Effector memory CD8-positive, alpha-beta T cell (primary cell): ENCODE data around the gene SHISA6.

Experiments
- ATAC-seq: fragments of 150-1000 bp; cut with Tn5 transposase; replicated peaks from 2 replicates; pipeline ENCODE4 v1.10.0; 2021; ENCODE audit warnings: mild to moderate bottlenecking, moderate library complexity
- DNase-seq, 3 experiments: peaks; one replicate each; pipeline ENCODE4 v3.0.0; 2021
- H3K27ac Mint-ChIP-seq, 2 donors: one replicate each; pipeline ENCODE4 v1.8.0; 2022; ENCODE audit warnings: mild to moderate bottlenecking in 2 of 2, mixed read lengths in 2 of 2, moderate library complexity in 2 of 2
- H3K27me3 Mint-ChIP-seq, 2 donors: one replicate each; pipeline ENCODE4 v1.8.0; 2022; ENCODE audit warnings: mixed read lengths in 2 of 2
- H3K36me3 Mint-ChIP-seq: one replicate; pipeline ENCODE4 v1.8.0; 2022; ENCODE audit warnings: mild to moderate bottlenecking, moderate library complexity, mixed read lengths; ENCODE audit not compliant: insufficient read depth
- H3K4me1 Mint-ChIP-seq, 2 donors: one replicate each; pipeline ENCODE4 v1.8.0; 2022; ENCODE audit warnings: low read depth in 2 of 2, mixed read lengths in 2 of 2
- H3K4me3 Mint-ChIP-seq, 2 donors: one replicate each; pipeline ENCODE4 v1.8.0; 2022; ENCODE audit warnings: mild to moderate bottlenecking in 2 of 2, mixed read lengths in 2 of 2, moderate library complexity in 2 of 2
- H3K9me3 Mint-ChIP-seq, 2 donors: one replicate each; pipeline ENCODE4 v1.8.0; 2022; ENCODE audit warnings: mixed read lengths in 2 of 2

The SHISA6 gene

GRCh38 chr17:11486868-11487310 is 245.9 kb downstream of the SHISA6 start:
- Mint-ChIP-seq H3K36me3 (peaks cover 3% of the 10 kb centered on the region), H3K9me3 (peaks cover 0 to 2% of the 10 kb centered on the region in 2 donors), H3K27me3 (no peaks in the 10 kb centered on the region), H3K27ac (no peak overlapping the region), H3K4me1 (no peaks in the 10 kb centered on the region), H3K4me3 (no peak overlapping the region)
- no peak for DNase-seq
- no peak for ATAC-seq

- H3K27ac Mint-ChIP-seq = no peak overlapping the region
- DNase-seq (no peak), ATAC-seq (no peak)
- H3K36me3 Mint-ChIP-seq = peaks cover 3% of the 10 kb centered on the region
- H3K4me1 Mint-ChIP-seq = no peaks in the 10 kb centered on the region
- no peak overlapping the region for H3K4me3 Mint-ChIP-seq
- peaks cover 0 to 2% of the 10 kb centered on the region in 2 donors for H3K9me3 Mint-ChIP-seq
- H3K27me3 Mint-ChIP-seq = no peaks in the 10 kb centered on the region
Observed at GRCh38 chr17:11487469-11487868, 246.5 kb downstream of the SHISA6 start.

GRCh38 chr17:11488407-11488806 is 247.4 kb downstream of the SHISA6 start:
- Mint-ChIP-seq H3K4me1 (no peaks in the 10 kb centered on the region), H3K4me3 (no peak overlapping the region), H3K9me3 (peaks cover 0 to 2% of the 10 kb centered on the region in 2 donors), H3K36me3 (peaks cover 3% of the 10 kb centered on the region), H3K27me3 (no peaks in the 10 kb centered on the region), H3K27ac (no peak overlapping the region)
- DNase-seq = no peak
- ATAC-seq = no peak

DNA sequence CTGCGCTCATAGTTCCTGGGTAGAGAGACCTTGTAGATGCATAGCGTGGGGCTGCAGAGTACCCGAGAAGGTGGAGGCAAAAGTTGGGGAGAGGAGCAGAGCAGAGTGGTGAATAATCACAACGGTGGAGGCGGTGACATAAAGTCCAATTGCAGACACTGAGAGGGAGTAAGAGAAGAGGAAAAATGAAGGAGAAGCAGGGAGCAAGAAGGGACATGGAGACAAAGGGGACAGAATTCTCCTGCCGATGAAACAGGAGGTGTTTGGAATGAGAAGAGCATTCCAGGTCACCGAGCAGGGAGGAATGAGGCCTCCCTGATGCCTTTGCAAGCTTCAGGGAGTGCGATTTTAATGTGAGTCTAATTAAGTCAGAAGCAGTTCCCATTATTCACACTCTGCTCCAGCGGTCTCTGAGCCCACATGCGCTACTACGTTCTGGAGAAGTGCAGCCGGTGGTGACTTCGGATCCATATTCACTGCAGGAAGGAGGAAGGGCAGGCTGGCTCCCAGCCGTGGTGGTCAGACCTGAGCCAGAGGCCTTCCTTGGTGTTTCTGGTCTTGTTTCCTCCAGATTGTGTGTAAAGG is 249.2 kb downstream of the SHISA6 start:
- H3K9me3 Mint-ChIP-seq = peaks cover 0 to 6% of the 10 kb centered on the region in 2 donors
- no peaks in the 10 kb centered on the region for H3K27me3 Mint-ChIP-seq
- no peak overlapping the region for H3K27ac Mint-ChIP-seq
- H3K36me3 Mint-ChIP-seq = peaks cover 3% of the 10 kb centered on the region
- no peak for DNase-seq
- no peak overlapping the region for H3K4me3 Mint-ChIP-seq
- H3K4me1 Mint-ChIP-seq = no peaks in the 10 kb centered on the region
- no peak for ATAC-seq

DNA sequence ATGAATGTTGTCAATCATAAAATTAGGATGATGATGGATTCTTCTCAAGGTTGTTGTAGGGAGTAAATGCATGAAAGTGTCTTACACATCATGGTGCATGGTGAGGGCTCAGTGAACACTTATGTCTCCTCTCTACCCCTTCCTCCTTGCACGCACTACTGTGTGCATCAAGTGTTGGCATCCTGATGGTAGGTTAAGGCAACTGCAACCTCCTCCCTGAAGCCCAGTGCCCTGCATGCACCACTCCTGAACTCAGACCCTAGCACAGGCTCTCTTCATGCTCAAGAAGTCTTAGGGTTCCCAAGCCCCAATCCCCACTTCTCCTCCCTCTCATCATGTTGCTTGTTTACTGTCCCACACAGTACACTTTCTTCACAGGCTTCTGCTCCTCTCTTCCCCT is 251.5 kb downstream of the SHISA6 start:
- Mint-ChIP-seq H3K27ac (no peak overlapping the region), H3K36me3 (peaks cover 3% of the 10 kb centered on the region), H3K9me3 (peaks cover 6 to 7% of the 10 kb centered on the region in 2 donors), H3K4me1 (no peaks in the 10 kb centered on the region), H3K4me3 (no peak overlapping the region), H3K27me3 (no peaks in the 10 kb centered on the region)
- no peak for ATAC-seq
- DNase-seq = no peak

DNA sequence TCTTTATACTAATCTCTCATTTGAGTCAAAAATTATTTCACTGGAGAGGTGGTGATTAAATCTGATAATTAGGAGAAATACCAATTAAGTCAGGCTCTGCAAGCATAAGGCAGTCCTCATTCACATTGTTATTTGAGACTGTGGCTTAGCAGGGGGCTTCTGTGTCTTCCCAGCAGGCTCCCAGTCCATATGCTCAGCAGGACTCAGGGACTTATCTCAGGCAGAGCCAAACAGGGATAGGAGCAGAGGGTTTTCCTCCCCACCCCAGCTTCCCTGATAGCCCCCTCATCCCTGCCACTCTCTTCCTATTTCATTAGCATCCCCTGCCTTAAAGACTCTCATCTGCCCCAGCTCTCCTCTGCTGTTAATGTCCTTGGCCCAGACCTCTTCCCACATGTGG is 252.9 kb downstream of the SHISA6 start:
- Mint-ChIP-seq H3K36me3 (peaks cover 3% of the 10 kb centered on the region), H3K9me3 (peaks cover 10 to 12% of the 10 kb centered on the region in 2 donors), H3K4me1 (no peaks in the 10 kb centered on the region), H3K4me3 (no peak overlapping the region), H3K27ac (no peak overlapping the region), H3K27me3 (no peaks in the 10 kb centered on the region)
- ATAC-seq (no peak), DNase-seq (no peak)

DNA sequence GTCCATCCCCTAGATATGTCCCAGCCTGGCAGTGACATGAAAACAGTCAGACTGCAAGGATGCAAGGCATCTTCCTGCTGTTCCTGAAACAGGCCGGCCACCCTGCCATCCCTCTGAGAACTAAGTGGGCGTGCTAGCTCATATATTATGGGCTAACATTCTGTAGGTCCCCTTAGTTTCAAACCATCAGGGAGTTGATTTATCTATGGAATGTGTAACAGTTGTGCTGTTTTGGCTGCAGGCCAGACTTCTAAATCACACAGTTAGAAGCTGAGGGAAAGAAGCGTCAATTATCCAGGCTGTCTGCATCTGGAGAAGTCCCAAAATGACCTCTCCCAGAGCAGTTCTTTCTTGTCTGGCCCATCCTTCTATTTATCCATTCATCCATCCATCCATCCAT is 254.6 kb downstream of the SHISA6 start:
- ATAC-seq (no peak), DNase-seq (no peak)
- H3K4me1 Mint-ChIP-seq = no peaks in the 10 kb centered on the region
- peaks cover 8 to 12% of the 10 kb centered on the region in 2 donors for H3K9me3 Mint-ChIP-seq
- no peaks in the 10 kb centered on the region for H3K36me3 Mint-ChIP-seq
- H3K27ac Mint-ChIP-seq = no peak overlapping the region
- H3K4me3 Mint-ChIP-seq = no peak overlapping the region
- H3K27me3 Mint-ChIP-seq = no peaks in the 10 kb centered on the region

GRCh38 chr17:11499881-11500280 is 258.9 kb downstream of the SHISA6 start:
- DNase-seq = no peak
- H3K4me1 Mint-ChIP-seq = no peaks in the 10 kb centered on the region
- H3K9me3 Mint-ChIP-seq = peaks cover 10 to 12% of the 10 kb centered on the region in 2 donors
- no peaks in the 10 kb centered on the region for H3K27me3 Mint-ChIP-seq
- peaks cover 2% of the 10 kb centered on the region for H3K36me3 Mint-ChIP-seq
- H3K4me3 Mint-ChIP-seq = no peak overlapping the region
- H3K27ac Mint-ChIP-seq = no peak overlapping the region
- ATAC-seq = no peak

DNA sequence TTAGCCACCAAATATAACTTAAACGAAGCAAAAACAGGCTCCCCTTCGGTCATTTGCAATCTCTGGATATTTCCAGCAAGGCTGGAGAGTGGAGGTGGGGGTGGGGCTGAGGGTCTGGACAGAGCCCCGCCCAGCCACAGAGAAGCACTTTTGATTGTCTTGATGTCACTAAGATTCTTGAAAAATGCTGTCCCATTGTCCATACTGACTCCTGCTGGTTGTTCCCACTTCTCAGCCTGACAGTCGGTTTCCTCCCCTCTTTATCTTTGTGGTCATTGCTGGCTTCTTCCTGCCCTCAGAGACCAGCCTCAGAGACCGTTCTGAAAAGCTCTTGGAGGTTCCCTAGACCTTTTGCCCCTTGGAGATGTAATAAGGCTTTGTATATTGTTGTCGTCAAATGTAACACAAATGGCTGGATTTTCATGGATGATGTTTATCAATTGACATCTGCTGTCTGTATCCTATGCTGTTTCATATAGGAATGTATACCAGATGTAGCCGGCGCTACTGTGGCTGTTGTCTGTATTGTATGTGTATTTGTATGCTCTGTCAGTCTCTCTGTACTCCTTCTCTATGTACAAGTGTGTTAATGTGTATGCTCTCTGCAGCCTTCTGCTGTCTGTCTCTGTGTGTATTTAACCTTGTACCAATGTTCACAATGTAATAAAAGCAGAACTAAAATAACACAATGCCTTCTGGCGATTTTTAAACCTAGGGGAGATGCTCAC is 262.5 kb downstream of the SHISA6 start:
- Mint-ChIP-seq H3K4me3 (no peak overlapping the region), H3K27me3 (no peaks in the 10 kb centered on the region), H3K27ac (no peak overlapping the region), H3K4me1 (no peaks in the 10 kb centered on the region), H3K9me3 (peaks cover 0 to 7% of the 10 kb centered on the region in 2 donors), H3K36me3 (peaks cover 2% of the 10 kb centered on the region)
- ATAC-seq (no peak), DNase-seq (no peak)

- no peak overlapping the region for H3K27ac Mint-ChIP-seq
- H3K36me3 Mint-ChIP-seq = peaks cover 2% of the 10 kb centered on the region
- no peak for DNase-seq
- H3K9me3 Mint-ChIP-seq = peaks cover 0 to 11% of the 10 kb centered on the region in 2 donors
- ATAC-seq = no peak
- H3K4me1 Mint-ChIP-seq = no peaks in the 10 kb centered on the region
- H3K4me3 Mint-ChIP-seq = no peak overlapping the region
- no peaks in the 10 kb centered on the region for H3K27me3 Mint-ChIP-seq
Observed at GRCh38 chr17:11506635-11507034, 265.6 kb downstream of the SHISA6 start.

DNA sequence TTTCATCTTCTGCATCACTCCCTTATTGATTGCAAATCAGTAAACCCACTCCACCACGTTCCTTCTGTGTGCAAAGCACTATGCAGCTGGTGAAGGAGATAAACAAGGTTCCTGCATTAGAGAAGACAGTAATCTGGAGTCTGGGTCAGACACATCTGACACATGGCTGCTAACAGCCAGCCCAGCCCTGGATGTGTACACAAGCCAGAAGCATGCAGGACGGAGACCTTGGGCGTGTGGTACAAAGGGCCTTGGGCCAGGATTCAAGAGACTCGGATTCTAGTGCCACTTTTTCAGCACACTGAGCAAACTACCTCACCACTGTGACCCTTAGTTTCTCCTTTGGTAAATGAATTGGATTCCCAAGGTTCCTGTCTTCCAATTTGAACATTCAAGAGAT is 270.7 kb downstream of the SHISA6 start:
- DNase-seq (no peak), ATAC-seq (no peak)
- Mint-ChIP-seq H3K4me1 (no peaks in the 10 kb centered on the region), H3K36me3 (no peaks in the 10 kb centered on the region), H3K27me3 (no peaks in the 10 kb centered on the region), H3K27ac (no peak overlapping the region), H3K9me3 (peaks cover 0 to 9% of the 10 kb centered on the region in 2 donors), H3K4me3 (no peak overlapping the region)

GRCh38 chr17:11514565-11514964 is 273.6 kb downstream of the SHISA6 start:
- H3K9me3 Mint-ChIP-seq = peaks cover 0 to 4% of the 10 kb centered on the region in 2 donors
- no peak for DNase-seq
- H3K4me1 Mint-ChIP-seq = no peaks in the 10 kb centered on the region
- no peak for ATAC-seq
- no peak overlapping the region for H3K4me3 Mint-ChIP-seq
- no peaks in the 10 kb centered on the region for H3K27me3 Mint-ChIP-seq
- H3K27ac Mint-ChIP-seq = no peak overlapping the region
- H3K36me3 Mint-ChIP-seq = no peaks in the 10 kb centered on the region

GRCh38 chr17:11514981-11515680 is 274.1 kb downstream of the SHISA6 start:
- H3K4me3 Mint-ChIP-seq = no peak overlapping the region
- DNase-seq = no peak
- no peak overlapping the region for H3K27ac Mint-ChIP-seq
- peaks cover 0 to 2% of the 10 kb centered on the region in 2 donors for H3K9me3 Mint-ChIP-seq
- no peak for ATAC-seq
- no peaks in the 10 kb centered on the region for H3K27me3 Mint-ChIP-seq
- H3K4me1 Mint-ChIP-seq = no peaks in the 10 kb centered on the region
- H3K36me3 Mint-ChIP-seq = no peaks in the 10 kb centered on the region

GRCh38 chr17:11515901-11516300 is 274.9 kb downstream of the SHISA6 start:
- H3K36me3 Mint-ChIP-seq = no peaks in the 10 kb centered on the region
- no peaks in the 10 kb centered on the region for H3K27me3 Mint-ChIP-seq
- no peaks in the 10 kb centered on the region for H3K4me1 Mint-ChIP-seq
- no peak overlapping the region for H3K27ac Mint-ChIP-seq
- H3K4me3 Mint-ChIP-seq = no peak overlapping the region
- ATAC-seq = no peak
- H3K9me3 Mint-ChIP-seq = peaks cover 0 to 2% of the 10 kb centered on the region in 2 donors
- no peak for DNase-seq
